Ovary (tissue), 3 donors: Measurements from ENCODE around the gene EHMT1.

Source experiments
- EP300 ChIP-seq: sonication (generic); formaldehyde crosslinking; IDR thresholded peaks from one replicate; pipeline ENCODE4 v1.6.1; 2017; ENCODE audit warnings: antibody characterized with exemption
- POLR2A ChIP-seq: fragments of 450-650 bp; IDR thresholded peaks from one replicate; pipeline ENCODE4 v1.6.1; 2017; ENCODE audit warnings: antibody characterized with exemption, mild to moderate bottlenecking, moderate library complexity
- TF ChIP-seq, protein P1 (sequence below), 3 donors: fragments of 450-650 bp in 2 of 3; fragments of 200-600 bp in 1 of 3; IDR thresholded peaks; one replicate each; pipeline versions ENCODE4 v1.5.1 to v1.8.0; 2016 to 2022; ENCODE audit warnings: antibody characterized with exemption in 3 of 3, mild to moderate bottlenecking in 1 of 3
- donor health status: DM: no; HTN: no; CAD: no.

DNA sequence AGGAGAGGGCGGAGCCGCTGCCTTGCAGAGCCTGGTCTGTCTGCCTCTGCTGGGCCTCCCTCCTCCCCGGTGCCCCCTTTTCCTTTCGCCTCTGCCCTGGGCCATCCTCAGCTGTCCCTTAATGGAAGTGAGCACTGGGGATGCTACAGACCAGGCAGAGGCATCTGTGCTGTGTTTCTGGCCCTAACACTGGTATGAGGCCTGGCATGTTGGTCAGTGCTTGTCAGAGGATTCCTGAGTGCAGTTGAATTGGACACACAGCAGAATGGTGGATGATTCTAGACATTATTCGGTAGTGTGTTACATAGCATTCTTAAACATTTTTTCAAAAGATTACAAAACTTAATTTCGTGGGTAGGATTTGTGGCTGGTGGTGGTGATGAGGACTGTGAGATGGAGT, 88.6 kb downstream of the EHMT1 start:
- TF ChIP-seq, protein P1, sequence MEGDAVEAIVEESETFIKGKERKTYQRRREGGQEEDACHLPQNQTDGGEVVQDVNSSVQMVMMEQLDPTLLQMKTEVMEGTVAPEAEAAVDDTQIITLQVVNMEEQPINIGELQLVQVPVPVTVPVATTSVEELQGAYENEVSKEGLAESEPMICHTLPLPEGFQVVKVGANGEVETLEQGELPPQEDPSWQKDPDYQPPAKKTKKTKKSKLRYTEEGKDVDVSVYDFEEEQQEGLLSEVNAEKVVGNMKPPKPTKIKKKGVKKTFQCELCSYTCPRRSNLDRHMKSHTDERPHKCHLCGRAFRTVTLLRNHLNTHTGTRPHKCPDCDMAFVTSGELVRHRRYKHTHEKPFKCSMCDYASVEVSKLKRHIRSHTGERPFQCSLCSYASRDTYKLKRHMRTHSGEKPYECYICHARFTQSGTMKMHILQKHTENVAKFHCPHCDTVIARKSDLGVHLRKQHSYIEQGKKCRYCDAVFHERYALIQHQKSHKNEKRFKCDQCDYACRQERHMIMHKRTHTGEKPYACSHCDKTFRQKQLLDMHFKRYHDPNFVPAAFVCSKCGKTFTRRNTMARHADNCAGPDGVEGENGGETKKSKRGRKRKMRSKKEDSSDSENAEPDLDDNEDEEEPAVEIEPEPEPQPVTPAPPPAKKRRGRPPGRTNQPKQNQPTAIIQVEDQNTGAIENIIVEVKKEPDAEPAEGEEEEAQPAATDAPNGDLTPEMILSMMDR (IDR thresholded peaks at IDR 0.05): no peak
- no peak for TF ChIP-seq POLR2A
- no peak for TF ChIP-seq EP300
